ENCODE results near the gene TCF15.
"Not testable (repeated sequence)": the region's sequence is repeated elsewhere in the genome, so short reads cannot be mapped to it uniquely, and the experiment has no call there.

The TCF15 gene

DNA sequence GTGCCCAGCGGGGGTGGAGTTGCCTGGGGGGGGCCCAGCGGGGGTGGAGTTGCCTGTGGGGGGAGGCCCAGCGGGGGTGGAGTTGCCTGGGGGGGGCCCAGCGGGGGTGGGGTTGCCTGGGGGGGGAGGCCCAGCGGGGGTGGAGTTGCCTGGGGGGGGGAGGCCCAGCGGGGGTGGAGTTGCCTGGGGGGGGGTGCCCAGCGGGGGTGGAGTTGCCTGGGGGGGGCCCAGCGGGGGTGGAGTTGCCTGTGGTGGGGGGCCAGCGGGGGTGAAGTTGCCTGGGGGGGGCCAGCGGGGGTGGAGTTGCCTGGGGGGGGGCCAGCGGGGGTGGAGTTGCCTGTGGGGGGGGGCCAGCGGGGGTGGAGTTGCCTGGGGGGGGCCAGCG is 31.9 kb upstream of the TCF15 start:
- DNase-seq: not testable (repeated sequence)

DNA sequence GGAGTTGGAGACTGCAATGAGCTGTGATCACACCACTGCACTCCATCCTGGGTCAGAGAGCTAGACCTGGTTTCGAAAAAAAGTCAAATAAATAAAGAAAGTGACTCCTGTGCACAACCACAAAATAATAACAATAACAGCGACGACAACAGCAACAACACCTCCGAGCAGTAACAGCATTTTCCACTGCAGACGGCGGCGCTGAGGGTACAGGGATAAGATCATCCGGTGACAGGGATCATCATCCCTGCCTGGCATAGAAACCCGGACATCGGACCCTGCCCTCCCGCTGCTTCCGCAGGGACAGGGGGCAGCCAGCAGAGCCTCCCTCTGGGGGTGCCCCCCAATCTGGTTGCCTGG is 31.4 kb upstream of the TCF15 start:
- no peak for DNase-seq

DNA sequence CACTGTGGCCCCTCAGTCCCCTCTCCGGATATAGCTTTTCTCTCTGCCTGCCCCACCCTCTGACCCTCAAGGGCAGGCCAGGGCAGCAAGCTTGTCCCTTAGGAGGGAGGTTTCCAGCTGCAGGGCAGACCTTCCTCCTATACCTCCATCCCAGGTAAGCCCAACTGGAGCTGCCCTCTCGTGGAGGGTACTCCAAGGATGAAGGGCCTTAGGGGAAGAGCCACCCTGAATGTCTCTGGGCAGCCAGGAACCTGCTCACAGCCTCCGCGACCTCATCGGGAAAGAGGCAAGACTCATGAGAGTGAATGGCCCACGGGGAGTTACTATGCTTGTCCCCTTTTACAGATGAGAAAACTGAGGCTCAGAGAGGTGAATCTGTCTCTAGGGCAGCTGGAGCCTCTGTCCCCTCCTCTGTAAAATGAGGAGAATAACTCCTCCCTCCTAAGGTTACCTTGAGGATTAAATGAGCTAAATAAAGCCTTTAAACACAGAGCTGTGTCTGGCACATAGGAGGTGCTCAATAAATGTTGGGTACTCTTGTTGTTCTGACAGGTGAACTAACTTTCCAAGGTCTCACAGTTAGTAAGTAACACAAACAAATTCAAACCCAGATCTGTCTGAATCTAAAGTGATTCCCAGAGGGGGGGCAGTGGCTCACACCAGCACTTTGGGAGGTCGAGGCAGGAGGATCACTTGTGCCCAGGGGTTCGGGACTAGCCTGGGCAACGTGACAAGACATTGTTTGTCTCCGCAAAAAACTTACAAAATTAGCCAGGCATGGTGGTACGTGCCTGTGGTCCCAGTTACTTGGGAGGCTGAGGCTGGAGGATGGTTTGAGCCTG is 30.8 kb upstream of the TCF15 start:
- no peak for DNase-seq

DNA sequence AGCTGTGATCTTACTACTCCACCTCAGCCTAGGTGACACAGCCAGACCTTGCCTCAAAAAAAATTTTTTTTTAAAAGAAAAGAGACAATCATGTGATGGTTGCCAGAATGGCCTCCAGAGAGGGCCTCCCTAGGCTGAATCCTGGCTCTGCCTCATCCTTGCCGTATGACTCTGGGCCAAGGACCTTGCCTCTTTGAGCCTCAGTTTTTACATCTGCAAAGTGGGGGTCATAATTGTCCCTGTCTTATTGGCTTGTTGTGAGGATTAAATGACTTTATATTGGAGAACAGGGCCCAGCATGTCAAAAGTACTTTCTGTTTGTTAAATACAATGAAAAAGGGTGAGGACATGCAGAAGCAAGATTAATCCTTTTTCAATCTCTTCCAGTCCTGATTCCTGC is 28.5 kb upstream of the TCF15 start:
- DNase-seq: no peak

DNA sequence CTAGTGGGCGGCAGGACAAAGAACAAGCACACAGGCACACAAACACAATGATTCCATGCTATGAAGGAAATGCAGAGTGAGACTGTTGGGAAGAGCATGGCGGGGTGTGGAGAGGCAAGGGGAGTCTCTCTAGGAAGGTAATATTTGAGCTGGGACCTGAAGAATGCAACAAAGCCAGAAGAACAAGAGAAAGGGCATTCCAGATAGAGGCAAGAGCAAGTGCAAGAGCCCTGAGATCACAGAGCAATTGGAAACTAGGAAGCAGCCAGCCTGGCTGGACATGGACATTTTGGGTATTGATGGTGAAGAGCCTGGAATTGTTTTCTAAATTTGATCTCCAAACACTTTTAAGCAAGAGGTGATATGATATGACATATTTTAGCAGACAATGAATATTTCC is 27.4 kb upstream of the TCF15 start:
- DNase-seq: no peak

DNA sequence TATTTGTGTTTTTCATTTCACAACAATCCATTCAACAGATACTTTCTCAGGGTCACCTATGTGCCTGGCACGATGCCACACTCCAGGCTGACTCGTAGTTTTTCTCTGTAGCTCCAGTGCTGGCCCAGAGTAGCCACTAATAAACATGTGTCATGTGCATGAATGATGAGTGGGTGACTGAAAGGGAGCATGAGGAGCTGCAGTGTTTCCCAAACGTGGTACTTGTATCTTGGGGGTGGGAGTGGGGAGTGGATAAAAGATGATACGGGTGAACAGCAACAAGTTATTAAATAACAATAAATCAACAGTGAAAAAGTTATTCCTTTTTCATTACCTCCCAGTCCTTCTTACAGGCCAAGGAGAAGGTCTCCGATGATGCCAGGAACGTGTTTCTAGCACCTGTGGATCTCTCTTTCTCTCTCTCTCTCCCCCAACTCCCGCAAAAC is 25.8 kb upstream of the TCF15 start:
- no peak for DNase-seq

DNA sequence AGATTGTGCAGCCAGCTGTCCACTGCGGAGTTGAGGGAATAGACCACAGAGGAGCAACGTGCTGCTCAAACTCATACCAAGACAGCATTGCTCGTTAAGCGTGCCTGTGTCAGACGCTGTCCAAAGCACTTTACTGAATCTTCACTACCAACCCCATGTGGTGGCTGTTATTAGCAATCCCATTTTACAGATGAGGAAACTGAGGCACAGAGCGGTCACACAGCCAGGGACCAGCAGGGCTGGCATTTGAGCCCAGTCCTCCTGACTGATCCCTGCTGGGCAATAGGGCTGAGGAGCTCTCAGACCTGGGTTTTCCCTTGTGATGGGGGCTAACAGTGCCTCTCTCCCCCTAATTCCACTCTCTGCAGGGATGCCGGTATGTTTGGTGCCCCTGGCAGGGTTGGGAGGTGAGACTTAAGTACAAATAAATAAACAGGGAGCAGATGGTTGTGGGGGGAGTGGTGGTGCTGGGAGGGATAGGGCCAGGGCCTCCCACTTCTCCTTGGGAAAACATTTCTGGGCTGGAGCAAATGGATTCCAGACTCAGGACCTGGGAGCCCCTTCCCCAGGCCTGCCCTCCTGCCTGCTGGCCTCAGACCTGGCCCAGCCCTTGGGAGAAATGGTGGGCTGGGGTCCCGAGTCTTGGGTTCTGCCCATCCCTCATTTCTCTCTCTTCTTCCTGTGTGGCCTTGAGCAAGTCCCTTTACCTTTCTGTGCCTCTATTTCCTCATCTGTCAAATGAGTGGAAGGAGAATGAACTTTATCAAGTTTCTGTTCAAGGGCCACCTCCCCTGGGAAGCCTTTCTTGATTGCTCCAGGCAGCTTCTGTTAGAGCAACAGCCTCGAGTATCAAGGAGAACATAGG is 25.2 kb upstream of the TCF15 start:
- no peak for DNase-seq

DNA sequence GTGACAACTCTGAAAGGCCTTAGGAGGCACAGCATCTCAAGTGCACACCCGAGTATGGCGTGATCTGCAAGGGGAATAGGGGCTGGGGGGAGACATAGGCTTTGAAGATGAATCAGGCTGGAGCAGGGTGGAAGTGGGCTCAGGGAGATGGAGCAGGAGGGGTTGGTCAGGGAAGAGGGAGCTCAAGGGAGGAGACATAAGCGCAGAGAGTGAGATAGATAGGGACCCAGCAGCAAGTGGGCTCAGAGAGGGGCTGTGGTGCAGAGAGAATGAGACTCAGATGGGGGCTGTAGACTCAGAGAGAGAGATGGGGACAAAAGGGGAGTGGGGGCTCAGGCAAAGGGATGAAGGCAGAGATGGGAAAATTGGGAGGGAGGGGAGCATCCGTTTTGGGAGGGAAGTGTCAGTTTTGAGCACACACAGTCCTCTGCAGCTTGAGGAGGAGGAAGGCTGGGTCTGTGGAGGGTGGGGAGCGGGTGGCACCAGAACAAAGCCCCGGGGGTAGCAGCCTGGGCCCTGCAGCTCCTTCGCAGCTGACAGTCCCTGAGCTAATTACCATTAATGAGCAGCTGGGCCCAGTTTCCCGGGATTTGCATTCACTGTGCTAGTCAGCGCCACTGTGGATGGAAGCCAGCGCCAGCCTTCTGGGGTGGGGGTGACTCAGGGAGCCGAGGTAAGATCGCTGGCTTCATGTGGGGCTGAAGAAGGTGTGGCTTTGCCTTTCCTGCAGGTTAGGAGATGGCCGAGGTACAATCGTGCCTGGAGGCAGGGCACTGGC is 24.2 kb upstream of the TCF15 start:
- no peak for DNase-seq

DNA sequence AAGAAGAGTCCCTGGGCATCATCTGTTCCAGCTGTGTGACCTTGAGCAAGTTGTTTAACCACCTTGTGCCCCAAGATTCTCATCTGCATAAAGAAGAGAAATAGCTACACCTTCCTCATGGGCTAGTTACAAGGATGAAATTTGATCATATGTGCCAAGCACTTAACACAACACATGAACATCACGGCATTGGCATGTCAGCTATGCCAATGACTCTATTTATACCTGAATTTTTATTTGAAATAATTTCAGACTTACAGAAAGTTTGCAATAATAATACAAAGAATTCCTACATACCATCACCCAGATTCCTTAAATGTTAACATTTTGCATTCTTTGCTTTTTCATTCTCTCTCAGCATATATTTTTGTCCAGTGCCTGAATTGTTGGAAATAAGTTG is 21.0 kb upstream of the TCF15 start:
- DNase-seq: no peak

DNA sequence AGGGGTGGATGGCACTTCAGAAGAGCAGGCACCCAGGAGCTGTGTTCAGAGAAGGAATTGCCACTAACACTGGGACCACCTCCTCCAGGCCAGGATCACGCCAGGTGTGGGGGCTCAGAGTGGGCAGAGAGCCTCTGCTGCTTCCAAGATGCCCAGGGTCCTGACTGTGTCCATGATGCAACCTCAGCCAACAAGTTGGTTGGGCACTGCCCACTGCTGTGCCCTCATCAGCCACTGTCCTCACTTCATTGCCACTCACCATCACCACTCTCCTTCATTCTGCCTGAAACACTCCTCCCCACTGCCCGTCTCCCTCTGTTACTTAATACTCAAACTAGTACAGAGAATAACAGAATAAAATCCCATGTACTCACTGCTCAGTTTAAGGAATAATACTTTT is 16.5 kb upstream of the TCF15 start:
- DNase-seq: no peak

DNA sequence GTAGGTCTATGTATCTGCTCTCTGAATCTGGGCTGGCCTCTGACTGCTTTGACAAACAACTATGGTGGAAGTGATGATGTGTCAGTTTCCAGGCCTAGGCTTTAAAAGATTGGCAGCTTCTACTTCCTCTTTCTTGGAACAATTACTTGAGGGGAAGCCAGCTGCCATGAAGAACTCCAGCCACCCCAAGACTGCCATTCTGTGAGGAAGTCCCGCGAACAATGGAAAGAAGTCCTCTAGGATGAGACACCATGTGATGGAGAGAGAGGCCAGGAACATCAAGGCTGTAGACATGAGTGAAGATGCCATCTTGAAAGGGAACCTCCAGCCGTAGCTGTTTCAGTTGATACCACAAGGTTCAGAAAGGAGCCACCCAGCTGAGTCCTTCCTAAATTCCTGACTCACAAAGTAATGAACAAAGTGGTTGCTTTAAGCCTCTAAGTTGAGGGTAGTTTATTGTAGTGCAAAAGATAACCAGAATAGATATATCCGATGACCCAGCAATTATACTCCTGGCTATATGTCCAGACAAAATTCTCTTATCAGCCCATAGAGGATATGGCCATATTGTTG is 15.3 kb upstream of the TCF15 start:
- peak; percentile 53 for DNase-seq

DNA sequence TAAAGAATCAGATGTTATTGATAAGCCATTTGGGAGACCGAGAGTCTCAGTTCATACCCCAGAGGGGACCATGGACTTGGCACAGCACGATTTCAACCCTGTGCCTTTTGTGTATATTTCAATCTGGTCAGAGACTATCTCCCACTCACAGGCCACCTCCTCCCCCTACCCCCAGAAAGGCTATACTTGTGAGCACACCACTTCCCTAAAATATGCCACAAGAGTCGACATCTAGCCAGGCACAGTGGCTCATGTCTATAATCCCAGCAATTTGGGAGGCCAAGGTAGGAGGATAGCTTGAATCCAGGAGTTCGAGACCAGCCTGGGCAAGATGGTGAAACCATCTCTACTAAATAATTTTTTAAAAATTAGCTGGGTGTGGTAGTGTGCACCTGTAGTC is 13.6 kb upstream of the TCF15 start:
- no peak for DNase-seq

DNA sequence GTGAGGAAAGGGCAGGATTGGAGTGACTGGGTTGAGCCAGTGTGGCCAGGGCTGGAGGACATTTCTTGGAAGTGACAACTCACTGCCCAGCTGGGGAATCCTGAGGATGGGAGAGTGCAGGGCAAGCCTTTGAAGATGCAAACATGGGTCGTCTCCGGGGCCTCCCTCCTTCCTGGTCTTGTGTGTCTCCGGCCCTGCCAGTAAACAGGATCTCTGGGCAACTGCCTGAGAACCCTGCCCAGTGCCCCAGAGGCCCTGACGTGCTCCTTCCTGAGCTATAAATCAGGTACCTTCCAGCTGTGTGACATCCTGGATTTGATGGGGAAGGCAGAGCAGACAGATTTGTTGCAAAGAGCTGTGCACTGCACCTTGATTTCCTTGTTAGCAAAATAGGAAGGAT is 12.9 kb upstream of the TCF15 start:
- DNase-seq: no peak

DNA sequence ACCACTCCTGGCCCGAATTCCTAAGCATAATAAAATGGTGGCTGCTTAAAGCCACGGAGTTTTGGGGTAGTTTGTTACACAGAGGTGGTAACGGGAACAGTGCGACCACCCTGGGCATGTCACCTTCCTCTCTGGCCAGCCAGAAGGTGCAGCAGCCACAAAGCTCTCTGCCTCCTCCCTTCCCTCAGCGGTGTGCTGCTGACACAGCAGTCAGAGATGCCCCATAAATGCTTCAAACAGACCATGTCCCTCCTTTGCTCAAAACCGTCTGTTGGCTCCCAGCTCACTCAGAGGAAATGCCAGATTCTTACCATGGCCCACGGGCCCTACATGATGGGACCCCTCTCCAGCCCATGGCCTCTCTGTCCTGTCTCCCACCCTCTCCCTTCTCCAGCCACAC is 12.1 kb upstream of the TCF15 start:
- DNase-seq: no peak

DNA sequence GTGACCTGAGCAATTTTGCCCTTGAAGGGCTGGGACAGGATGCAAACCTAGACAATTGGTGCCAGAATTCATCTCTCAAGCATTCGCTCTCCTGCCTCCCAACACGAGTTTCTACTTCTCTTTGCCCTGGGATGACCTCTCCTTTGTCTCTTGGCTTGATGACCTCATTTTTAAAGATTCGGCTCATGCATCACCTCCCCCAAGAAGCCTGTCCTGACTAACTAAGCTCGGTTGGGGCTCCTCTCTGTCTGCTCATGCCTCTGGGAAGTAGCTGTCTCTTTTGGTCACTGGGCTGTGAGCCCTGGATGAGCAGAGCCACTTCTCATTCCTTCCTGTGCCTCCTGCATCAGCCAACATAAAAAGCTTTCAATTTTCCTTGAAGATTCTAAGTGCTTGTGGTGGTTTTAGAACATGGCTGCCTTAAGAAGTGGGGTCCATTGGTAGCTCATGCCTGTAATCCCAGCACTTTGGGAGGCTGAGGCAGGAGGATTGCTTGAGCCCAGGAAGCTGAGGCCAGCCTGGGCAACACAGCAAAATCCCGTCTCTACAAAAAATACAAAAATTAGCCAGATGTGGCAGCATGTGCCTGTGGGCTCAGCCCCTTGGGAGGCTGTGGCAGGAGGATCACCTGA is 11.1 kb upstream of the TCF15 start:
- no peak for DNase-seq

DNA sequence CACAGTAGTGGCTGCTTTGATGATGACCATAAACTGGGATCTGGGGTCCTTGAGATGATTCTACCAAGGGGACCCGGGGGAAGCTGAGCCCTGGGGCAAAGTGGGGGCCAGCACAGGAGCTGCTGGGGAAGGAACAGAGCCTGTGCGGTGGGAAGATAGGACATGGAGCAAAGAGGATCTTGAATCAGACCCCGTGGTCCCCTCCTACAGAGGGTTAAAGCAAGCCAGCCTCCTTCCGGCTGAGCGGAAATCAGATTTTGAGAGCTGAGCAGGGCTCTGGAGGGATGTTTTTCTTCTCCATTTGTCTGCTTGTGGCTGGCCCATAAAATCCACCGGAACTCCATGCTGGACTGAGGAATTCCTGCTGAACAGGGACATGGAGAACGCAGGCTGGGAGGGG is 10.1 kb upstream of the TCF15 start:
- no peak for DNase-seq

DNA sequence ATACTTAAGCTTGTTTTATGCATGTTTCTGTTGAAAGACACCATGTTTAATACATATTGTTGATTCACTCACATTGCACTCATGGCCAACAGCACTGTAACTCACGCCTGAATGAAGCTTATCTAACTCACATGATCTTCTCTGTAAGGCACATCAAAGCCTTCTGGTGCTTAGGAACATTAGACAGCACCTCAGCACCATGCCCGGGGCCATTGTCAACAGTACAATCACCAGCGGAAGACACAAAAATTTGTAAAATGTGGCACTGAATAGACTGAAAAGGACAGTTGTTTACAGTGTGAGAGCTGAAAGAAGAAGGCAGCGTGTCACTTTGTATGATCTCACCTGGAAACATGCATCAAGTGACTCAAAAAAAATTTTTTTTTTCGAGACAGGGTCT is 8.9 kb upstream of the TCF15 start:
- DNase-seq: no peak

DNA sequence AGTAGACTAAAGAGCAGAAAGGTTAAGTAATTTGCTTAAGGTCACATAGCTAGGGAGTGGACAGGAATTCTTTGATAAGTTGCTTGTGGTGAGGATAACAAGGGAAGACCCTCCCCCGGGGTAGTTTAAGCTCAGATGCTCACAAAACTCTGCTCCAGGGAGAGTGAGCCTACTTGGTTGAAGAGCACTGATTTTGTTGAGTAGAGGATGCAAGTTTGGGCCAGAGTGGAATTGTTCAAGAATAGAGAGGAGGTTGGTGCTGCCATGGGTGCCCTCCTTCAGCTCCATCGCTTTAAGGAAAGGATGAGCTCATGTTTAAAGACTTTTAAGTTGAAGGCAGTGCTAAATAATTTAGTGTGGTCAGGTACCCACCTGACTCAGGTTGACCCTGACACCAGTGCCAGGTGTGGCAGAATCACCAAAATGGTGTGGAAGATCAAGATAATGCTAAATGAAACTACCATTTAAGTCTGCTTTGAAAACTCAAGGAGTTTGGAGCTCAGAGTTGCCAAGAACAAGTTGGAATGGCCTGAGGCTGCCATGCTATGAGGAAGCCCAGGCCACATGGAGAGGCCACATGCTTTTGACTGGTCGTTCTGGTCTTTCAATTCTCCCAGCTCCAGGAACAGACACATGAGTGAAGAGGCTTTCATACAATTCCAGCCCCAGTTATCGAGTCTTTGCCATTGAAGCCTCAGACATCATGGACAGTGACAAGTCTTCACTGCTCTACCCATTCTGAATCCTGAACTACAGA is 8.0 kb upstream of the TCF15 start:
- DNase-seq: no peak

DNA sequence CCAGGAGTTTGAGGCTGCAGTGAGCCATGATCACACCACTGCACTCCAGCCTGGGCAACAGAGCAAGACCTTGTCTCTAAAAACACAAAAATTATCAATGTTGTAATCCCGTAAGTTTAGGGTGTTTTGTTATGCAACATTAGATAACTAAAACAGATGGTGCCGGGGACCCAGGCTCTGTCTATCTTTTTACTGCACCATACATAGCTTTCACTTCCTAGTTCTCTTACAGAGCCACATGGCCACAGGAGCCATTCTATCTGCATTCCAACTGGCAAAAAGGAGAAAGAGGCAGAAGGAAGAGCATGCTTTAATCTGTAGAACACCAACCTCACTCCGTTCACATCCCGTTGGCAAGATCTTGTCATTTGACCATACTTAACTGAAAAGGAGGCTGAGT is 5.4 kb upstream of the TCF15 start:
- DNase-seq: no peak

DNA sequence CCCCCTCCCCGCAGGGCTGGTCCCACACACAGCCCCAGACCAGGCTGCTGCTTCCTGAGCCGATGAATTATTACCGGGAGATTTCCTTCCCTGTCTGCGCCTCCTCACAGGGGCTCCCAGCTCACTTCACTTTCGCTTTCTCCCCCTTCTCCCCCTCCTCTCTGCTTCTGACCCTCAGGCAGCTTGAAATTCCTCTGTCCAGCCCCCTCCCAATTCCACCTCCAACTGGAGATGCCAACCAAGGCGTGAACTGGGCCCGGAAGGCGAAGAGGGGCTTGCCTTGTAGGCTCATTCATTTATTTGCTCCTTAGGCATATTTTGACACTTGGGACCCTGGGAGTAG is 1.7 kb upstream of the TCF15 start:
- peak; percentile 51 for DNase-seq

DNA sequence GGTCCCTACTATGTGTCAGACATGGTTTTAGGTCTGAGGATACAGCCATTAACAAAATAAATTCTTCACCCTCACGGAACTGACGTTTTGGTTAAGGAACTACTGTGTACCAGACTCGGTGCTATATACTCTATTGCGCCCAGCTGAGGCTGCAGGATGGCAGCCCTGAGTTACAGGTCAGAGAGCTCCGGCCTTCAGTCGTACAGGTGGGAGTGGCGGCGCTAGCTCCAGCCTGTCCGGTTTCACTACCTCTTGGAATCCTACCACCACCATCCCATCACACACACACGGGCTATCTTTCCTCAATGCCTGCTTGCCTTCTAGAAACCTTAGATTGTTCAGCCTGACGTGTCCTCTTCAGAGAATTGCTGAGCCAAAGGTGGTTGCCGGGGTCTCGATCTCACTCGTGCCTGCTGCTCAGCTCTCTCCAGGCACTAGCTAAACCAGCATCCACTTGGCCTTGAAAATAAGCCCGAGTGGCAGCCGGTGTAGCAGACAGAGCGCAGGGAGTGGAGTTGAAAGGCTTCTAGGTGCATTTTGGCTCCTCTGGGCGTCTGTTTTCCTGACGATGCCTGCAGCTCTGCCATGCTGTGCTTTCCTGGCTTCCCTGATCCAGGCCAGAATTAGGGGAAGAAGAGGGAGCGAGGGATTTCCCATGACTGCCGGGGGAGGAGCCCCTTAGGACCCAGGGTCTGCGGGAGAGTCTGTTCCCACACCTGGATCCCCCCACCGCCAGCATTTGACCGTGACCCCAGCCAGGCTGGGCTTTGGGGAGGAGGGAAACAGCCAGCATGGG is 1.1 kb upstream of the TCF15 start:
- DNase-seq: peak; percentile 11

Measured in GDM1 (cell line).